Neural progenitor cell (in vitro differentiated cells): ENCODE measurements around the gene CP. TPM values are rescaled to one million over a fixed set of nuclear protein-coding genes. Genes with fewer than 3 reads are reported as not detected.

Experiments
- DNase-seq: peaks from one replicate; pipeline ENCODE4 v3.0.0-alpha.2; 2016; ENCODE audit warnings: low spot score
- H2AFZ ChIP-seq: fragments of 200-600 bp; sonication (generic); replicated peaks from 2 replicates; pipeline ENCODE4 v1.6.1; 2016; ENCODE audit warnings: antibody characterized with exemption
- H3F3A ChIP-seq: fragments of 200-600 bp; sonication (generic); 2 replicates; pipeline ENCODE4 v1.6.1; 2016; ENCODE audit warnings: antibody characterized with exemption, low read depth
- H3K27ac ChIP-seq: fragments of 200-600 bp; sonication (generic); 2 replicates; pipeline ENCODE4 v1.5.1; 2016; ENCODE audit warnings: mild to moderate bottlenecking
- H3K27me3 ChIP-seq: fragments of 200-600 bp; sonication (generic); 2 replicates; pipeline ENCODE4 v1.6.1; 2016; ENCODE audit warnings: mild to moderate bottlenecking, moderate library complexity
- H3K36me3 ChIP-seq: fragments of 200-600 bp; sonication (generic); 2 replicates; pipeline ENCODE4 v1.5.1; 2016
- H3K4me1 ChIP-seq: fragments of 200-600 bp; sonication (generic); 2 replicates; pipeline ENCODE4 v1.6.1; 2016; ENCODE audit warnings: mixed run types
- H3K4me2 ChIP-seq: fragments of 200-600 bp; sonication (generic); 2 replicates; pipeline ENCODE4 v1.6.1; 2016
- H3K4me3 ChIP-seq: fragments of 200-600 bp; sonication (generic); 2 replicates; pipeline ENCODE4 v1.5.1; 2016
- H3K79me2 ChIP-seq: fragments of 200-600 bp; sonication (generic); 2 replicates; pipeline ENCODE4 v1.6.1; 2016; ENCODE audit warnings: low read depth
- H3K9ac ChIP-seq: fragments of 200-600 bp; sonication (generic); 2 replicates; pipeline ENCODE4 v1.6.1; 2016
- H3K9me3 ChIP-seq: fragments of 200-600 bp; sonication (generic); 2 replicates; pipeline ENCODE4 v1.5.1; 2016; ENCODE audit warnings: low read depth
- H4K20me1 ChIP-seq: fragments of 200-600 bp; sonication (generic); 2 replicates; pipeline ENCODE4 v1.6.1; 2016; ENCODE audit warnings: low read depth
- H3K27ac Mint-ChIP-seq: 3 replicates; pipeline ENCODE4 v1.8.0; 2021; ENCODE audit warnings: mixed read lengths
- H3K27me3 Mint-ChIP-seq: 2 replicates; pipeline ENCODE4 v1.8.0; 2022; ENCODE audit warnings: low read depth, mild to moderate bottlenecking, inconsistent platforms, moderate library complexity, mixed read lengths; ENCODE audit not compliant: insufficient read depth
- H3K36me3 Mint-ChIP-seq: 3 replicates; pipeline ENCODE4 v1.8.0; 2021; ENCODE audit warnings: mixed read lengths
- H3K4me1 Mint-ChIP-seq: 3 replicates; pipeline ENCODE4 v1.8.0; 2021; ENCODE audit warnings: mixed read lengths
- H3K4me3 Mint-ChIP-seq: 3 replicates; pipeline ENCODE4 v1.8.0; 2021; ENCODE audit warnings: mild to moderate bottlenecking, moderate library complexity, mixed read lengths
- H3K9me3 Mint-ChIP-seq: 3 replicates; pipeline ENCODE4 v1.8.0; 2020; ENCODE audit warnings: mixed read lengths
- CTCF ChIP-seq: fragments of 200-600 bp; sonication (generic); IDR thresholded peaks from 2 replicates; pipeline ENCODE4 v1.5.1; 2017; ENCODE audit warnings: antibody characterized with exemption, mild to moderate bottlenecking
- EZH2 ChIP-seq: fragments of 200-600 bp; sonication (generic); IDR thresholded peaks from 2 replicates; pipeline ENCODE4 v1.6.1; 2017; ENCODE audit warnings: antibody characterized with exemption, mild to moderate bottlenecking, moderate library complexity
- EZH2phosphoT487 ChIP-seq: fragments of 200-600 bp; sonication (generic); IDR thresholded peaks from 2 replicates; pipeline ENCODE4 v1.6.1; 2017; ENCODE audit warnings: antibody characterized with exemption
- total RNA-seq: library from RNA; depleted of rRNA; stranded (reverse); fragments of >200 nt; gene quantifications from 2 replicates; pipeline ENCODE4 v1.2.3, GENCODE V29; 2015; ENCODE audit warnings: low replicate concordance

CP gene
- total RNA-seq, 1 donor from 2014 or later: not detected

- peak overlapping the region; percentile 86 for H3K27ac Mint-ChIP-seq
- peaks cover 24% of the 10 kb centered on the region for H3K4me1 Mint-ChIP-seq
- Histone ChIP-seq H3K79me2 (no peaks in the 10 kb centered on the region), H3K27ac (no peak overlapping the region), H3K36me3 (no peaks in the 10 kb centered on the region), H3K9me3 (no peaks in the 10 kb centered on the region), H3K27me3 (no peaks in the 10 kb centered on the region), H3K4me3 (no peak overlapping the region), H3F3A (no peaks in the 10 kb centered on the region), H3K4me1 (peaks cover 5% of the 10 kb centered on the region), H2AFZ (no peak overlapping the region), H3K9ac (no peak overlapping the region), H3K4me2 (no peak overlapping the region), H4K20me1 (no peaks in the 10 kb centered on the region)
- peak; percentile 7 for DNase-seq
- H3K36me3 Mint-ChIP-seq: peaks cover 3% of the 10 kb centered on the region
- peak overlapping the region; percentile 25 for H3K4me3 Mint-ChIP-seq
- H3K27me3 Mint-ChIP-seq: no peaks in the 10 kb centered on the region
- TF ChIP-seq CTCF (no peak), EZH2 (no peak), EZH2phosphoT487 (no peak)
- peaks cover 16% of the 10 kb centered on the region for H3K9me3 Mint-ChIP-seq
These were observed 34.9 kb downstream of the CP start for GRCh38 chr3:149186721-149187120.

GRCh38 chr3:149186219-149186618, 35.4 kb downstream of the CP start:
- no peak overlapping the region for H3K9ac ChIP-seq
- no peak for DNase-seq
- H3F3A ChIP-seq: no peaks in the 10 kb centered on the region
- no peaks in the 10 kb centered on the region for H3K27me3 ChIP-seq
- Mint-ChIP-seq H3K27ac (peak overlapping the region; percentile 86), H3K36me3 (peaks cover 3% of the 10 kb centered on the region), H3K27me3 (no peaks in the 10 kb centered on the region), H3K9me3 (peaks cover 16% of the 10 kb centered on the region), H3K4me3 (no peak overlapping the region), H3K4me1 (peaks cover 24% of the 10 kb centered on the region)
- no peaks in the 10 kb centered on the region for H3K36me3 ChIP-seq
- no peak overlapping the region for H2AFZ ChIP-seq
- no peak overlapping the region for H3K4me3 ChIP-seq
- H3K27ac ChIP-seq: no peak overlapping the region
- H3K9me3 ChIP-seq: no peaks in the 10 kb centered on the region
- peaks cover under 1% of the 10 kb centered on the region for H3K4me1 ChIP-seq
- H4K20me1 ChIP-seq: no peaks in the 10 kb centered on the region
- no peaks in the 10 kb centered on the region for H3K79me2 ChIP-seq
- no peak for TF ChIP-seq EZH2
- TF ChIP-seq CTCF: no peak
- no peak for TF ChIP-seq EZH2phosphoT487
- H3K4me2 ChIP-seq: no peak overlapping the region

GRCh38 chr3:149181182-149181581, 40.4 kb downstream of the CP start:
- peaks cover 14% of the 10 kb centered on the region for H3K36me3 Mint-ChIP-seq
- H3K79me2 ChIP-seq: no peaks in the 10 kb centered on the region
- H3K4me3 Mint-ChIP-seq: no peak overlapping the region

More at GRCh38 chr3:149181182-149181581, 40.4 kb downstream of the CP start:
- H3K9ac ChIP-seq: no peak overlapping the region
- no peaks in the 10 kb centered on the region for H4K20me1 ChIP-seq
- H3K4me3 ChIP-seq: no peak overlapping the region
- no peak for DNase-seq
- peaks cover 9% of the 10 kb centered on the region for H3K4me1 Mint-ChIP-seq
- H3K4me2 ChIP-seq: no peak overlapping the region
- H3K4me1 ChIP-seq: no peaks in the 10 kb centered on the region
- no peak overlapping the region for H3K27ac ChIP-seq
- no peaks in the 10 kb centered on the region for H3F3A ChIP-seq
- H2AFZ ChIP-seq: no peak overlapping the region
- no peaks in the 10 kb centered on the region for H3K9me3 ChIP-seq
- H3K27ac Mint-ChIP-seq: no peak overlapping the region
- H3K27me3 ChIP-seq: no peaks in the 10 kb centered on the region
- no peaks in the 10 kb centered on the region for H3K36me3 ChIP-seq
- H3K9me3 Mint-ChIP-seq: peaks cover 10% of the 10 kb centered on the region
- no peak for TF ChIP-seq EZH2
- TF ChIP-seq CTCF: no peak
- no peak for TF ChIP-seq EZH2phosphoT487
- no peaks in the 10 kb centered on the region for H3K27me3 Mint-ChIP-seq
